Muscle layer of duodenum (tissue), 2 donors: ENCODE measurements around the gene LHFPL4.

Experiments
- H3K27ac ChIP-seq: one replicate; pipeline ENCODE4 v1.7.0; 2013; ENCODE audit warnings: mild to moderate bottlenecking, low read length
- H3K27me3 ChIP-seq: one replicate; pipeline ENCODE4 v1.7.0; 2013; ENCODE audit warnings: low read depth, mild to moderate bottlenecking, control low read depth, low read length
- H3K36me3 ChIP-seq, 2 donors: one replicate each; pipeline ENCODE4 v1.7.0; 2013; ENCODE audit warnings: low read length in 2 of 2, control low read depth in 1 of 2, mild to moderate bottlenecking in 1 of 2; ENCODE audit not compliant: insufficient read depth in 2 of 2, control insufficient read depth in 1 of 2
- H3K4me1 ChIP-seq, 2 donors: one replicate each; pipeline ENCODE4 v1.7.0; 2013; ENCODE audit warnings: low read length in 2 of 2, mild to moderate bottlenecking in 2 of 2, control low read depth in 1 of 2, moderate library complexity in 1 of 2; ENCODE audit not compliant: insufficient read depth in 2 of 2, control insufficient read depth in 1 of 2
- H3K4me3 ChIP-seq, 2 donors: one replicate each; pipeline ENCODE4 v1.7.0; 2013; ENCODE audit warnings: low read length in 2 of 2, low read depth in 1 of 2, mild to moderate bottlenecking in 1 of 2
- H3K9me3 ChIP-seq, 2 donors: one replicate each; pipeline ENCODE4 v1.7.0; 2013; ENCODE audit warnings: low read length in 2 of 2, control low read depth in 1 of 2, mild to moderate bottlenecking in 1 of 2; ENCODE audit not compliant: control insufficient read depth in 1 of 2
- donor health status: healthy.

Gene LHFPL4

DNA sequence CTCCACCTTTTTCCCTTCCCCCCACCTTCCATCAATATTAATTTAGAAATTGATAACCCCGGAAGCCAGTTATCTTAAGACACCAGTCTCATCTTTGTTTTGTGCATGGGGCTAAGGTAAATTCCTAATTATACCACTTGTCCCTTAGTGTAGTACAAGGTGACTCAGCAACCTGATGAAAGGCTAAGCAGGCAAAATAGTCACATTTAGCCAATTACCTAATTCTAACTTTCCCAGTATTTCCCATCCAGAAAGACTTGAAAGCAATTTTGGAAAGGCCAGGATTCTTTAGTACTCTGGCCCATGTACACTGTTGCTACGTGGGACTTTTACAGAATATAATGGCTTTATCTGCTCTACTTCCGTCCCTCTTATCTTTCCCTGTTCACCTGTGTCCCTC lies 83.6 kb downstream of the LHFPL4 start:
- Histone ChIP-seq H3K9me3 (no peaks in the 10 kb centered on the region), H3K27me3 (no peaks in the 10 kb centered on the region), H3K4me1 (no peaks in the 10 kb centered on the region), H3K36me3 (peaks cover 83 to 92% of the 10 kb centered on the region in 2 donors), H3K4me3 (no peak overlapping the region), H3K27ac (no peak overlapping the region)

DNA sequence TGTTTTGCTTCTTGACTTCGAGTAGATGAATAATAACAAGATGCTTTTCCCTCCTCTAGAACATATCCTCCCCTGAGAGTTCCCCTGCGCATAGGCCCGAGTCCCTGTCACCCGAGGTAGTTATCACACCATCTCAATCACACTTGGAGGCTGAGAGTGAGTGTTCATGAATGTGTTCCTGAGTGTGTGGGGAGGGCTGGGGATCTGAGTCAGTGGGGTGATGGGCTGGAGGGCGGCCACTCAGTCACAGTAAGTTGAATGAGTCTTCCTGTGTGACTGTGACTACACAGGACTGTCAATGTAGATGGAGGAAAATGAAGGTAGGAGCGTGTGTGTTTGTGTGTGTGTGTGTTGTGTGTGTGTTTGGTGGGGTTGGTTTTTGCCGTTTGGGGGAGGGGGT lies 85.2 kb downstream of the LHFPL4 start:
- Histone ChIP-seq H3K9me3 (no peaks in the 10 kb centered on the region), H3K27ac (no peak overlapping the region), H3K36me3 (peaks cover 80 to 91% of the 10 kb centered on the region in 2 donors), H3K4me1 (no peaks in the 10 kb centered on the region), H3K4me3 (no peak overlapping the region), H3K27me3 (no peaks in the 10 kb centered on the region)

DNA sequence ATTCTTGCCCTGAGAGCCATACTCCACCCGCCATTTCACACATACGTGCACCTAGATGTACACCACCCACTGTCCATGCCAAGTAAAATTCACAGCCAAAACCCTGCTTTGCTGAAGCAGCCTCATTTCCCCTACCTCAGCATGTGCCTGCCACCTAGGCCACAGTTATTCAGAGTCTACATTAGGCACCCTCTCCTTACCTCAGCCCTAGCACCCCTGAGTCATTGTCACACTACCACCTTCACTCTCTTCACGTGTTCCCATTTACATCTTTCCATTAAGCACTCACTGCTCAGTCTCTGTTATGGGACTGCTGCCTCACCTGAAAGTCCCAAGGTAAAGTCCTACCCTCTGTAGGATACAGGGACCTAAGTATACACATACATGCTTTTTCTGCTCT lies 86.2 kb downstream of the LHFPL4 start:
- H3K4me3 ChIP-seq = no peak overlapping the region
- peaks cover 72 to 87% of the 10 kb centered on the region in 2 donors for H3K36me3 ChIP-seq
- H3K4me1 ChIP-seq = no peaks in the 10 kb centered on the region
- H3K27me3 ChIP-seq = no peaks in the 10 kb centered on the region
- H3K9me3 ChIP-seq = no peaks in the 10 kb centered on the region
- no peak overlapping the region for H3K27ac ChIP-seq

DNA sequence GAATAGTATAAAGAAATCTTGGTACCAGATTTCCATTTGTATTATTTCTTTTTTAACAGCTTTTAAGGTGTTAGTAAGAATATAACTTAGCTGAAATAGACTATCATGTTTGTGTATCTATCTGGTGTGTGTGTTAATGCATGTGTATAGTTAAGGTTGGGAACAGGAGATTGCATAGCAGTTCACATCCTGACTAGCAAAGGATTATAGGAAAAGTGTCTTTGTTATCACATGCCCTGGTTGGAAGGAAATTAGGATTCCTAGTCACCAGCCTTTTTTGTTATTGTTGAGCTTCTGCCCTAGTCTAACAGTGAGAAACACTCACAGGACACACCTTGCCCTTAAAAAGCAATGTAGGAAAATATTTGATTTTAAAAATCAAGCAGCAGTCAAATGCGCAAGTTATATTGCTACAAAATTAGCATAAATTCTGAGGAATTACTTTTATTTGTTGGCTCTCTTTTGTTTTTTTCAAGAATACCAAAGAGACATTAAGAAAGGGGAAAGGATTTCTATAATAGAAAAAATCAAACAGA lies 98.0 kb downstream of the LHFPL4 start:
- Histone ChIP-seq H3K27ac (no peak overlapping the region), H3K9me3 (no peaks in the 10 kb centered on the region), H3K4me1 (peaks cover 0 to 14% of the 10 kb centered on the region in 2 donors), H3K4me3 (no peak overlapping the region), H3K27me3 (no peaks in the 10 kb centered on the region), H3K36me3 (peaks cover 26 to 49% of the 10 kb centered on the region in 2 donors)

DNA sequence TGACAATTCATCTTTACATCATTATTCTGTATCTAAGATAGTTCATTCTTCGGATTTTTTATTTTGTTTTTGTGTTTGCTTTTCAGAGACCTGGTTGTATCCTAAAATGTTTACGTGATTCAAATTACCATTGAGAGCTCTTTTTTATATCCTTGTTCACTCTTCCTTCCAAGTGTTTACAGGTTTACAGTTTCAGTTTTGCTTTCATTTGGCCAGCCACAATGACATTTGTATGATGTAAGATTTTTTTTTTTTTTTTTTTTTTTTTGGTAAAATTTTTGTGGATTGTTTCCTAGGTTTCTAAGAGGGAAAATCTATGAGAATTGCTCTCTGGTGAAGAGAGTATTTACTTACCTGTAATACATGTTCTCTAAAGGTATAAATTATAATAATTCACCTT lies 101.2 kb downstream of the LHFPL4 start:
- H3K9me3 ChIP-seq = no peaks in the 10 kb centered on the region
- no peaks in the 10 kb centered on the region for H3K27me3 ChIP-seq
- H3K4me3 ChIP-seq = no peak overlapping the region
- peaks cover 50 to 68% of the 10 kb centered on the region in 2 donors for H3K36me3 ChIP-seq
- no peak overlapping the region for H3K27ac ChIP-seq
- H3K4me1 ChIP-seq = peaks cover 0 to 17% of the 10 kb centered on the region in 2 donors

DNA sequence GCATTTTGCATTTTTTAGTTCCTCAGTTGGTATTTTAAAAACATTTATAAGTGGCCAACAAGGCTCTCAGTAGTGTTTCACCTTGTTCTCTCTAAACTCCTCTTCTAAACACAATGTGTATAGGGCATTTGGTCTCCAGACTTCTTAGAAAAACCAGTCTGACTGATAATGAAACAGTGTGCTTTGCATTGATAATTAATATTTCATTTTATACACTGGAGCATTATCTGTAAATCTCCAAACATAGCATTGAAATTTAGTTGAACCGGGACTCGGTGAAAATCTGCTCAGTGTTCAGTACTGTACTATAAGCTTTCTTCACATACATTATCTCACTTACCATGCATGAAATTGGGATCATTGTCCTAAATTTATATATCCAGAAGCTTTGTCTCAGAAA lies 102.6 kb downstream of the LHFPL4 start:
- no peak overlapping the region for H3K27ac ChIP-seq
- H3K4me1 ChIP-seq = peaks cover 0 to 17% of the 10 kb centered on the region in 2 donors
- peaks cover 55 to 74% of the 10 kb centered on the region in 2 donors for H3K36me3 ChIP-seq

DNA sequence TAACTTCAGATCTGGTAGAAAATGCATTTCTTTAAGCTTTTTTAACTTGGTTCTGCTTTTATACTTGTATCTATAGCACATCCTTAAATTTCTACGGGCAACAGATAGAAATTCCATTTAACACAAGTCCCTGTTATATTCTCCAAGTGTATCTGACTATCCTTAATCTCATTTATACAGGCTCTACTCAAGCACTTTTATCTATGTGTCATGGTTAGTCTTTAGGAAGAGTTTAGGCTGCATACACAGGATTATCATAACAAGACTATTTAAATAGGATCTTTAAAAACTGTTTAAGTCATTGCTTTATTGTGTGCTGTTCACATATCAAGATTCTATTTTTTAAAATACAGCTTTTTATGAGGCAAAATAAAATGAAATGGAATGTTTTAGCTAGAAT lies 103.5 kb downstream of the LHFPL4 start:
- Histone ChIP-seq H3K4me3 (no peak overlapping the region), H3K4me1 (peaks cover 0 to 17% of the 10 kb centered on the region in 2 donors), H3K36me3 (peaks cover 55 to 75% of the 10 kb centered on the region in 2 donors), H3K9me3 (no peaks in the 10 kb centered on the region), H3K27ac (no peak overlapping the region), H3K27me3 (no peaks in the 10 kb centered on the region)

More for the DNA sequence above, 102.6 kb downstream of the LHFPL4 start:
- no peak overlapping the region for H3K4me3 ChIP-seq
- H3K9me3 ChIP-seq = no peaks in the 10 kb centered on the region
- no peaks in the 10 kb centered on the region for H3K27me3 ChIP-seq

DNA sequence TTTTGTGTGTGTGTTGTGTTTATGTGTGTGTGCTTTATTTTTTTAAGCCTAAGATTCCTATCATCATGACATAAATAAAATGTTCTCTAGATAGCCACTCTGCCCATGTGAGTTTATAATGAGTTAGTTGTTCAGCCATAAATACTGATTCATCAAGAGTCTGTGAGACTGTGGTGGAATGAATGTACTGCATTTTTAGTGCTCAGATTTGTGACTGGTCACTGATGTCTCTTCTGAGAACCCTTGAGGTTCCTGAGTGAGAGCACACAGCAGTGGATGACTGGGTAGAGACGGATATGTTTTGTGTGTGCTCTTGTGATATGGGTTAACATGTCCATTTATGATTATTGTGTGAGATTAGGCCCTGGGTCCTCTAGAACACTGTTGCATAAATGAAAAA lies 105.0 kb downstream of the LHFPL4 start:
- Histone ChIP-seq H3K4me1 (peaks cover 0 to 17% of the 10 kb centered on the region in 2 donors), H3K27me3 (no peaks in the 10 kb centered on the region), H3K4me3 (no peak overlapping the region), H3K9me3 (no peaks in the 10 kb centered on the region), H3K27ac (no peak overlapping the region), H3K36me3 (peaks cover 53 to 83% of the 10 kb centered on the region in 2 donors)
